ENCODE measurements around the gene CSPG4. TPM values are rescaled to one million over a fixed set of nuclear protein-coding genes. Genes with fewer than 3 reads are reported as not detected.
A peak's percentile ranks its signal among the peaks of the same experiment; 100 is the strongest.

CSPG4 gene
- total and polyA plus RNA-seq, 9 of the 15 experiments (the other 6 are each of a cell fraction or from before 2014, with no cell fraction given): under 0.01 to 0.07 (median 0.04) TPM; not detected in 5

DNA sequence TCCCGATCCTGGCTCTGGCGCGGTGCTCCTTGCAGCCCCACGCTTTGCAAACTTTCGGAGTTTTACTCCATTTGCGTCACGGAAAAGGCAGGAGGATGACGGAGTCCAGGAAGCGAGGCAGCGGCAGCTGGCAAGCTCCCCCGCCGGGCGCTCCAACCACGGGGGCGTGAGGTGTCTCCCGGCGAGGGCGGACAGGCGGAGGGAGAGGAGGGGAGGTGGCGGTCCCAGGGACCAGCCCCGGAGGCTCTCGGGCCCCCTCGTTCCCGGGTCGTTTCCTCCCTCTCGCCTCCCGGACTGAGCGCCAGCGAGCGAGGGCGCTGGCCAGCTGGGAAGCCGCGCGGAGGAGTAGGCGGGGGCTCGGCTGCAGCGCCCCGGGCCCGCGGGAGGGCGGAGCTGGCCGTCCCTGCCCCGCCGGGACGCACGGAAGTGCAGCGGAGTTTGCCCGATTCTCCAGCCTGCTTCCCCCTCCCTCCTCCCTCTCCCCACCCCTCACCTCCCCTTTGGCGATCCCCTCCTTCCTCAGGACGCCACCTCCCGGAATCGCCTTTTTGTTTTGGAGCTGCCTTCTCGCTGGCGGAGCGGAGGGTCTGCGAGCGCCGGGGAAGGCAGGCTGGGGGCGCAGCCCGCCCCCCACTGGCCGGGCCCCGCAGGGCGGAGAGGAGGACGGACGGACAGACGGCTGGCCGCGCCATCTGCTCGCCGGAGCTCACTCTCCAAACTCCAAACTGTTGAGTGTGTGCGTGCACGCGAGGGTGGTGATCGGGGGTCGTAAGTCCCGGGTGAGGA lies 65.1 kb downstream of the CSPG4 start, which contains the start of gene SNX33 (continued):
- TF ChIP-seq AFF1 (IDR thresholded peaks at IDR 0.05; ENCODE audit: low read depth in 1 of 2, partially characterized antibody in 2 of 2): no peak
- TF ChIP-seq PPARD (CRISPR knock-in tag; IDR thresholded peaks at IDR 0.05): no peak
- TF ChIP-seq, protein P1, sequence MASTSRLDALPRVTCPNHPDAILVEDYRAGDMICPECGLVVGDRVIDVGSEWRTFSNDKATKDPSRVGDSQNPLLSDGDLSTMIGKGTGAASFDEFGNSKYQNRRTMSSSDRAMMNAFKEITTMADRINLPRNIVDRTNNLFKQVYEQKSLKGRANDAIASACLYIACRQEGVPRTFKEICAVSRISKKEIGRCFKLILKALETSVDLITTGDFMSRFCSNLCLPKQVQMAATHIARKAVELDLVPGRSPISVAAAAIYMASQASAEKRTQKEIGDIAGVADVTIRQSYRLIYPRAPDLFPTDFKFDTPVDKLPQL (IDR thresholded peaks at IDR 0.05; ENCODE audit: extremely low read depth, insufficient read length): no peak
- TF ChIP-seq RNF2 (IDR thresholded peaks at IDR 0.05): peak; percentile 48; the same call in 1 of the 2 replicates
- TF ChIP-seq SIN3B (IDR thresholded peaks at IDR 0.05; ENCODE audit: low read depth): peak; percentile 21; the same call in 1 of the 2 replicates
- TF ChIP-seq, protein P2, sequence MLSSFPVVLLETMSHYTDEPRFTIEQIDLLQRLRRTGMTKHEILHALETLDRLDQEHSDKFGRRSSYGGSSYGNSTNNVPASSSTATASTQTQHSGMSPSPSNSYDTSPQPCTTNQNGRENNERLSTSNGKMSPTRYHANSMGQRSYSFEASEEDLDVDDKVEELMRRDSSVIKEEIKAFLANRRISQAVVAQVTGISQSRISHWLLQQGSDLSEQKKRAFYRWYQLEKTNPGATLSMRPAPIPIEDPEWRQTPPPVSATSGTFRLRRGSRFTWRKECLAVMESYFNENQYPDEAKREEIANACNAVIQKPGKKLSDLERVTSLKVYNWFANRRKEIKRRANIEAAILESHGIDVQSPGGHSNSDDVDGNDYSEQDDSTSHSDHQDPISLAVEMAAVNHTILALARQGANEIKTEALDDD (IDR thresholded peaks at IDR 0.05): no peak
- TF ChIP-seq ZKSCAN8 (CRISPR knock-in tag; IDR thresholded peaks at IDR 0.05): no peak
- TF ChIP-seq ZNF431 (CRISPR knock-in tag; IDR thresholded peaks at IDR 0.05): no peak; the same call in 1 of the 2 replicates
- TF ChIP-seq NONO (IDR thresholded peaks at IDR 0.05; ENCODE audit: low read depth in 2 of 2, low read length in 1 of 2): peak in 1 of 2 experiments; percentile 27; a peak in 1 of 4 replicates
- TF ChIP-seq KAT2B (IDR thresholded peaks at IDR 0.05; ENCODE audit: low read depth, low read length): no peak
- TF ChIP-seq YBX1 (IDR thresholded peaks at IDR 0.05): no peak
- no peak for TF ChIP-seq FUS (optimal IDR thresholded peaks at IDR 0.05; ENCODE audit: low read depth, low read length)
- TF ChIP-seq TEAD4 (IDR thresholded peaks at IDR 0.05; ENCODE audit: low read length): no peak
- TF ChIP-seq TEAD4 (CRISPR knock-in tag; IDR thresholded peaks at IDR 0.05; ENCODE audit: borderline replicate concordance): no peak
- no peak for TF ChIP-seq ZNF778 (CRISPR knock-in tag; IDR thresholded peaks at IDR 0.05)
- TF ChIP-seq EP300 (IDR thresholded peaks at IDR 0.05; ENCODE audit: low read length): no peak
- TF ChIP-seq TAF15 (IDR thresholded peaks at IDR 0.05; ENCODE audit: low read depth, low read length): no peak
- TF ChIP-seq HBP1 (CRISPR knock-in tag; IDR thresholded peaks at IDR 0.05): no peak
- no peak for TF ChIP-seq KDM5B (IDR thresholded peaks at IDR 0.05; ENCODE audit: insufficient replicate concordance, low read depth, low read length)
- TF ChIP-seq ZNF3 (CRISPR knock-in tag; IDR thresholded peaks at IDR 0.05): no peak
- no peak for TF ChIP-seq CBX2 (IDR thresholded peaks at IDR 0.05; ENCODE audit: insufficient read depth, low read length, poor library complexity, severe bottlenecking)
- TF ChIP-seq SMARCE1 (IDR thresholded peaks at IDR 0.05): no peak
